B cell (primary cell): Measurements from ENCODE around the gene ZSCAN25.

Experiments used
- EZH2 ChIP-seq: IDR thresholded peaks from 2 replicates; pipeline ENCODE4 v1.6.1; 2012; ENCODE audit warnings: borderline replicate concordance, low read depth, mild to moderate bottlenecking, moderate library complexity, low read length; ENCODE audit not compliant: insufficient read depth, poor library complexity, severe bottlenecking
- TF ChIP-seq, protein P1 (sequence below): fragments of 200-600 bp; IDR thresholded peaks from one replicate; pipeline ENCODE4 v1.8.0; 2022; ENCODE audit warnings: antibody characterized with exemption, mild to moderate bottlenecking

DNA sequence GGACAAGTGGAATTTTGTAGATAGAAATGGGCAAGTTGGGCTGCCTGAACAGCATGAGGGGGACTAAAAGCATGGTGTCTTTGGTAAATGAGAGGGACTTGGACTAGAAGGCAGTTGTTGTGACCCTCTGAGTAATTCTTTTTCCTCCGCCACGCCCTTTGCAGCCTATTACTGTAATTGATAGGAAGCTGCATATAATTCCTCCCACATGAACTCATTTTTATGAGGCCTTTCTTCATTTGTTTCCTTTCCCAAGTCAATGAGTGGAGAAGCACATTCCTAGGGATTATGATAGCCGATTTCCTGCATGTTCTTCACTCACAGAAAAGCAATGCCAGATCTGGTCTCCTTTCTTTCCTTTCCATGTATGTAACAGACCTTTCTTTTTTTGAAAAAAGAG is 27.7 kb downstream of the ZSCAN25 start:
- TF ChIP-seq, protein P1, sequence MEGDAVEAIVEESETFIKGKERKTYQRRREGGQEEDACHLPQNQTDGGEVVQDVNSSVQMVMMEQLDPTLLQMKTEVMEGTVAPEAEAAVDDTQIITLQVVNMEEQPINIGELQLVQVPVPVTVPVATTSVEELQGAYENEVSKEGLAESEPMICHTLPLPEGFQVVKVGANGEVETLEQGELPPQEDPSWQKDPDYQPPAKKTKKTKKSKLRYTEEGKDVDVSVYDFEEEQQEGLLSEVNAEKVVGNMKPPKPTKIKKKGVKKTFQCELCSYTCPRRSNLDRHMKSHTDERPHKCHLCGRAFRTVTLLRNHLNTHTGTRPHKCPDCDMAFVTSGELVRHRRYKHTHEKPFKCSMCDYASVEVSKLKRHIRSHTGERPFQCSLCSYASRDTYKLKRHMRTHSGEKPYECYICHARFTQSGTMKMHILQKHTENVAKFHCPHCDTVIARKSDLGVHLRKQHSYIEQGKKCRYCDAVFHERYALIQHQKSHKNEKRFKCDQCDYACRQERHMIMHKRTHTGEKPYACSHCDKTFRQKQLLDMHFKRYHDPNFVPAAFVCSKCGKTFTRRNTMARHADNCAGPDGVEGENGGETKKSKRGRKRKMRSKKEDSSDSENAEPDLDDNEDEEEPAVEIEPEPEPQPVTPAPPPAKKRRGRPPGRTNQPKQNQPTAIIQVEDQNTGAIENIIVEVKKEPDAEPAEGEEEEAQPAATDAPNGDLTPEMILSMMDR: no peak
- no peak for TF ChIP-seq EZH2
